GM23248 (cell line): ENCODE data around the gene DISP2. TPM values are rescaled to one million over a fixed set of nuclear protein-coding genes. Genes with fewer than 3 reads are reported as not detected.
A peak's percentile ranks its signal among the peaks of the same experiment; 100 is the strongest.

ENCODE experiments used
- DNase-seq: peaks from one replicate; pipeline ENCODE4 v3.0.0-alpha.2; 2015
- H2AFZ ChIP-seq: fragments of 200-600 bp; sonication (generic); 2 replicates; pipeline ENCODE4 v1.6.1; 2016; ENCODE audit warnings: antibody characterized with exemption
- H3F3A ChIP-seq: fragments of 200-600 bp; sonication (generic); 2 replicates; pipeline ENCODE4 v1.6.1; 2016; ENCODE audit warnings: mild to moderate bottlenecking, antibody characterized with exemption, mixed run types; ENCODE audit not compliant: insufficient read depth
- H3K27ac ChIP-seq: fragments of 200-600 bp; sonication (generic); 2 replicates; pipeline ENCODE4 v1.5.1; 2016; ENCODE audit warnings: mild to moderate bottlenecking
- H3K27me3 ChIP-seq: fragments of 200-600 bp; sonication (generic); replicated peaks from 2 replicates; pipeline ENCODE4 v1.6.1; 2016; ENCODE audit warnings: mild to moderate bottlenecking; ENCODE audit not compliant: insufficient read depth
- H3K36me3 ChIP-seq: fragments of 200-600 bp; sonication (generic); 2 replicates; pipeline ENCODE4 v1.6.1; 2016; ENCODE audit warnings: low read depth, mild to moderate bottlenecking
- H3K4me1 ChIP-seq: fragments of 200-600 bp; sonication (generic); 2 replicates; pipeline ENCODE4 v1.6.1; 2016; ENCODE audit warnings: mild to moderate bottlenecking; ENCODE audit not compliant: insufficient read depth
- H3K4me2 ChIP-seq: fragments of 200-600 bp; sonication (generic); one replicate; pipeline ENCODE4 v1.6.1; 2016; ENCODE audit warnings: mild to moderate bottlenecking; ENCODE audit not compliant: unreplicated experiment
- H3K4me3 ChIP-seq: fragments of 200-600 bp; sonication (generic); 2 replicates; pipeline ENCODE4 v1.5.1; 2016; ENCODE audit warnings: mild to moderate bottlenecking
- H3K79me2 ChIP-seq: fragments of 200-600 bp; sonication (generic); 2 replicates; pipeline ENCODE4 v1.6.1; 2016; ENCODE audit warnings: mild to moderate bottlenecking; ENCODE audit not compliant: insufficient read depth
- H3K9ac ChIP-seq: fragments of 200-600 bp; sonication (generic); 2 replicates; pipeline ENCODE4 v1.6.1; 2016; ENCODE audit warnings: mild to moderate bottlenecking
- H3K9me2 ChIP-seq: fragments of 200-600 bp; sonication (generic); 2 replicates; pipeline ENCODE4 v1.6.1; 2016; ENCODE audit warnings: mixed run types, mild to moderate bottlenecking, moderate library complexity; ENCODE audit not compliant: insufficient read depth
- H3K9me3 ChIP-seq: fragments of 200-600 bp; sonication (generic); one replicate; pipeline ENCODE4 v1.6.1; 2017; ENCODE audit warnings: low read depth
- H4K20me1 ChIP-seq: fragments of 200-600 bp; sonication (generic); 2 replicates; pipeline ENCODE4 v1.6.0; 2016; ENCODE audit not compliant: insufficient read depth
- EZH2 ChIP-seq: fragments of 200-600 bp; sonication (generic); IDR thresholded peaks from 2 replicates; pipeline ENCODE4 v1.6.1; 2018; ENCODE audit warnings: antibody characterized with exemption, mild to moderate bottlenecking; ENCODE audit not compliant: insufficient read depth, poor library complexity, severe bottlenecking
- EZH2phosphoT487 ChIP-seq: fragments of 200-600 bp; sonication (generic); IDR thresholded peaks from 2 replicates; pipeline ENCODE4 v1.6.1; 2018; ENCODE audit warnings: antibody characterized with exemption, moderate library complexity, mild to moderate bottlenecking, low read depth; ENCODE audit not compliant: insufficient read depth
- WGBS, 2 experiments: methylation state at CpG; one replicate each; pipeline ENCODE4 v1.1.6; 2015 to 2017; ENCODE audit warnings: low lambda C conversion rate in 2 of 2, low coverage in 1 of 2; ENCODE audit errors: missing lambda C conversion rate in 2 of 2; 5-methylcytosine and 5-hydroxymethylcytosine counted together
- in situ Hi-C: fragments of 300-500 bp; cut with MboI; formaldehyde crosslinking; loops from 2 replicates; pipeline ENCODE4 v1.15.0; 2020
- polyA plus RNA-seq: library from polyadenylated mRNA; unstranded; fragments of >200 nt; fragmentation: Nextera tagmentation; extraction: Ambion mirVana; gene quantifications from 2 replicates; pipeline ENCODE4 v1.2.1, GENCODE V29; 2016
- total RNA-seq: library from RNA; depleted of rRNA; stranded (reverse); fragments of >200 nt; shearing (Covaris generic); gene quantifications from 2 replicates; pipeline ENCODE4 v1.2.3, GENCODE V29; 2014

DISP2 gene
- total and polyA plus RNA-seq, 2 experiments from 2014 or later, result 0.11 to 0.51 TPM

- Histone ChIP-seq H4K20me1 (no peaks in the 10 kb centered on the region), H3K9ac (no peak overlapping the region), H3K4me2 (no peak overlapping the region), H3F3A (peaks cover 7% of the 10 kb centered on the region), H3K36me3 (no peaks in the 10 kb centered on the region), H3K4me3 (no peak overlapping the region), H3K27me3 (no peaks in the 10 kb centered on the region; the same call in 1 of the 2 replicates), H3K9me3 (no peaks in the 10 kb centered on the region), H3K27ac (no peak overlapping the region), H3K79me2 (no peaks in the 10 kb centered on the region), H3K9me2 (no peaks in the 10 kb centered on the region), H2AFZ (no peak overlapping the region), H3K4me1 (peaks cover 27% of the 10 kb centered on the region)
- no peak for DNase-seq
- WGBS, 2 experiments, result 38% methylated on average over 3 of the region's 3 CpGs
- in situ Hi-C loops, result no loop called here
- no peak for TF ChIP-seq EZH2
- TF ChIP-seq EZH2phosphoT487, result no peak
Measured at GRCh38 chr15:40310993-40311392, 47.0 kb upstream of the DISP2 start.

DNA sequence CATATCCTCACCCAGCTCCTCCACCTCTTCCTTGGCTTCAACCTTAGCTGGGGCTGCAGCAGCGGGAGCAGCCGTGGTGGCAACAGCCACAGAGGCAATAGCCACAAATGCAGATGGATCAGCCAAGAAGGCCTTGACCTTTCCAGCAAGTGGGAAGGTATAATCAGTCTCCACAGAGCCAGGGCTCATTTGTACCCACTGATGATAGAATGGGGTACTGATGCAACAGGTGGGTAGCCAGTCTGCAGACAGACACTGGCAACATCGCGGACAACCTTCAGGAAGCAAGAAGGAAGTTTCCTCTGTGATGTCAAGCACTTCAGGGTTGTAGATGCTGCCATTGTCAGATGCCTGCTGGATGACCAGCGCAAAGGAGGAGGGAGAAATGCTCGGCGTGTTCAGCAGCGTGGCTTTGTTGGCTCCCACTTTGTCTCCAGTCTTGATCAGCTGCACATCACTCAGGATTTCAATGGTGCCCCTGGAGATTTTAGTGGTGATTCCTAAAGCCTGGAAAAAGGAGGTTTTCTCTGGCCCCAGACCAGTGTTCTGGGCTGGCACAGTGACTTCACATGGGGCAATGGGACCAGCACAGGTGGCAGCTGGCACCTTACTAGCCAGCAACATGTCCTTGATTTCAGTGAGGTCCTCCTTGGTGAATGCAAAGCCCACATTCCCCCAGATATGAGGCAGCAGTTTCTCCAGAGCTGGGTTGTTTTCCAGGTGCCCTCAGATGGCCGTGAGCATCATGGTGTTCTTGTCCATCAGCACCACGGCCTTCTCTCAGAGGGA is 45.5 kb upstream of the DISP2 start:
- no peaks in the 10 kb centered on the region for H3K27me3 ChIP-seq
- H3F3A ChIP-seq, result peaks cover 7% of the 10 kb centered on the region
- DNase-seq, result no peak
- no peaks in the 10 kb centered on the region for H4K20me1 ChIP-seq
- H3K9me3 ChIP-seq, result no peaks in the 10 kb centered on the region
- no peak overlapping the region for H3K27ac ChIP-seq
- TF ChIP-seq EZH2 (no peak), EZH2phosphoT487 (no peak)
- H3K9me2 ChIP-seq, result no peaks in the 10 kb centered on the region
- no peak overlapping the region for H3K9ac ChIP-seq
- no peaks in the 10 kb centered on the region for H3K36me3 ChIP-seq
- H3K4me2 ChIP-seq, result no peak overlapping the region
- H2AFZ ChIP-seq, result no peak overlapping the region
- no peaks in the 10 kb centered on the region for H3K79me2 ChIP-seq
- in situ Hi-C loops, result no loop called here
- WGBS, 2 experiments, result 83 to 88% methylated on average over 10 of the region's 10 CpGs
- H3K4me1 ChIP-seq, result peaks cover 27% of the 10 kb centered on the region
- no peak overlapping the region for H3K4me3 ChIP-seq

GRCh38 chr15:40313531-40314398 is 44.3 kb upstream of the DISP2 start:
- H3K9ac ChIP-seq, result no peak overlapping the region
- H3K4me1 ChIP-seq, result peaks cover 27% of the 10 kb centered on the region
- no peak overlapping the region for H3K4me3 ChIP-seq
- H3F3A ChIP-seq, result peaks cover 7% of the 10 kb centered on the region
- no peaks in the 10 kb centered on the region for H3K9me3 ChIP-seq
- WGBS, 2 experiments, result 32 to 35% methylated on average over 10 of the region's 10 CpGs
- in situ Hi-C loops, result no loop called here
- H2AFZ ChIP-seq, result no peak overlapping the region
- TF ChIP-seq EZH2, result no peak
- no peak for TF ChIP-seq EZH2phosphoT487
- no peaks in the 10 kb centered on the region for H3K36me3 ChIP-seq
- no peak overlapping the region for H3K27ac ChIP-seq
- H3K9me2 ChIP-seq, result no peaks in the 10 kb centered on the region
- no peaks in the 10 kb centered on the region for H3K27me3 ChIP-seq
- H3K79me2 ChIP-seq, result no peaks in the 10 kb centered on the region
- peak overlapping the region; percentile 55 for H3K4me2 ChIP-seq
- no peaks in the 10 kb centered on the region for H4K20me1 ChIP-seq
- peak; percentile 59 for DNase-seq

GRCh38 chr15:40314723-40315276 is 43.2 kb upstream of the DISP2 start:
- H3K9me2 ChIP-seq, result no peaks in the 10 kb centered on the region
- no peaks in the 10 kb centered on the region for H4K20me1 ChIP-seq
- no peak overlapping the region for H3K9ac ChIP-seq
- no peak overlapping the region for H2AFZ ChIP-seq
- no peak overlapping the region for H3K27ac ChIP-seq
- peak; percentile 91 for DNase-seq
- no peaks in the 10 kb centered on the region for H3K9me3 ChIP-seq
- H3K27me3 ChIP-seq, result no peaks in the 10 kb centered on the region
- peaks cover 27% of the 10 kb centered on the region for H3K4me1 ChIP-seq
- H3K4me2 ChIP-seq, result peak overlapping the region; percentile 55
- H3F3A ChIP-seq, result peaks cover 7% of the 10 kb centered on the region
- no peaks in the 10 kb centered on the region for H3K36me3 ChIP-seq
- no peak for TF ChIP-seq EZH2
- no peak for TF ChIP-seq EZH2phosphoT487
- no peaks in the 10 kb centered on the region for H3K79me2 ChIP-seq
- 44 to 48% methylated on average over 4 of the region's 4 CpGs for WGBS, 2 experiments
- H3K4me3 ChIP-seq, result peak overlapping the region; percentile 19; the same call in 1 of the 2 replicates
- in situ Hi-C loops, result no loop called here
